Pons (tissue), 1 donor: ENCODE measurements around the gene PIK3R2.
"Not testable (repeated sequence)": the region's sequence is repeated elsewhere in the genome, so short reads cannot be mapped to it uniquely, and the experiment has no call there.

Source experiments
- DNase-seq: peaks from one replicate; pipeline ENCODE4 v3.0.0-alpha.2; 2016; ENCODE audit warnings: low spot score

The PIK3R2 gene

DNA sequence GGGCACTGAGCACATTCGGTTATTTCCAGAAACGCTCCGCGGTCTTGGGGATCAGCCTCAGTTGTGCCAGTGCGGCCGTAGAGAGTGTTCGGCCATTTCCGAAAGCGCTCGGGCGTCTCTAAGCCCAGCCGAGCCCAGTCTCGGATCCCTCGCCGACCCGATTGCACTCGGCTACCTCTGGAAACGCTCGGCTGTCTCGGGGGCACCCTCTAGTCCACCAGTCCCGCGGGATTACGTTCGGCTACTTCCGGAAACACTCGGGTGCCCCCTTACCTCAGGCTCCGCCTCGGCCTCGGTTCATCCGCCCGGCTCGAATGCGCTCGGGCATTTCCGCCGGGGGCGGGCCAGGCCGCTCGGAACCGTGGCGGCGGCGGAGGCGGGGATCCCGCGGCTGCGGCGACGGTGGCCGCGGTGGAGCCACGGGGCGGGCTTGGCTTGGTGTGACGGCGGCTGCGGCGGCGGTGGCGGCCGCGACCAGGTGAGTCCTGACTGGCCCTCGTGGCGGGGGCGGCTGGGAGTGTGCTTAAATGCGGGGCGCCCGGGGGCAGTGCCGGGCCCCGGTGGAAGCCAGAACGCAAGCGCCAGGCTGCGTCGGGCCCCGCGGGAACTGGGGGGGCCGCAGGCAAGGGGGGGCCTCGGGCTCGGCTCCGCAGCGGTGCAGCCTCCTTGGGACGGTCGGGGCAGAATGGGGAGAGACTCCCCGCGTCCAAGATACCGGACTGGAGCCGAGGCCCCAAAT, at the start of gene PIK3R2:
Gene PIK3R2, plus strand, starts transcription at position 347 of the 739 bp plus-strand sequence. CDS start 2,717 bp downstream, outside the sequence.
- peak; percentile 98 for DNase-seq

- DNase-seq = no peak
Measured at GRCh38 chr19:18104793-18105131, 48.2 kb upstream of the PIK3R2 start.

DNA sequence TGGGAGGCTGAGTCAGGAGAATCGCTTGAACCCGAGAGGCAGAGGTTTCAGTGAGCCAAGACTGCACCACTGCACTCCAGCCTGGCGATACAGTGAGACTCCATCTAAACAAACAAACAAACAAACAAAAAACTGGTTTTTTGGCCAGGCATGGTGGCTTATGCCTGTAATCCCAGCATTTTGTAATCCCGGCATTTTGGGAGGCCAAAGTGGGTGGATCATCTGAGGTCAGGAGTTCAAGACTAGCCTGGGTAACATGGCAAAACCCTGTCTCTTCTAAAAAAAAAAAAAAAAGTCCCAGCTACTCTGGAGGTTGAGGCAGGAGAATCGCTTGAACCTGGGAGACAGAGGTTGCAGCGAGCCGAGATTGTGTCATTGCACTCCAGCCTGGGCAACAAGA, 47.7 kb upstream of the PIK3R2 start:
- not testable (repeated sequence) for DNase-seq

GRCh38 chr19:18107235-18107634, 45.7 kb upstream of the PIK3R2 start:
- DNase-seq = no peak

DNA sequence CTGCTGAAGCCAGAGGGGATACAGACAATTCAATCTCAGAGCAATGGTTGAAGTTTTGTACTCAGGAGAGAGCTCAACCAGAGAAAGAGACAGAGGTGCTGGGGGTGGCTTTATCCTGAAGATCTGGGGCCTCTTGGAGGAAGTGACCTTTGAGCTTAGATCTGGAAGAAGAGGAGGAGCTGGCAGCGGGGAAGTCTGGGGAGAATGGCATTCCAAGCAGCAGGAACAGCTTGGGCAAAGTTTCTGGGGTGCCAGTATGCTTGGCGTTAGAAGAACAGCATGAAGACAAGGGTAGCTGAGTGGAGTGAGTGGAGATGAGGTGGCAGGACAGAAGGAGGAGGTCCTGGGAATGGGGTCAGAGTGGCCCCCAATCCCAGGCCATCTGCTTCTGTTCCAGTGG, 44.1 kb upstream of the PIK3R2 start:
- DNase-seq = no peak

- DNase-seq = no peak
Measured at GRCh38 chr19:18109341-18109732, 43.6 kb upstream of the PIK3R2 start.

- DNase-seq = no peak
Measured at GRCh38 chr19:18109733-18110608, 43.0 kb upstream of the PIK3R2 start.

- DNase-seq = no peak
Measured at GRCh38 chr19:18110609-18111232, 42.2 kb upstream of the PIK3R2 start.

GRCh38 chr19:18112989-18113478, 39.9 kb upstream of the PIK3R2 start:
- peak; percentile 91 for DNase-seq

DNA sequence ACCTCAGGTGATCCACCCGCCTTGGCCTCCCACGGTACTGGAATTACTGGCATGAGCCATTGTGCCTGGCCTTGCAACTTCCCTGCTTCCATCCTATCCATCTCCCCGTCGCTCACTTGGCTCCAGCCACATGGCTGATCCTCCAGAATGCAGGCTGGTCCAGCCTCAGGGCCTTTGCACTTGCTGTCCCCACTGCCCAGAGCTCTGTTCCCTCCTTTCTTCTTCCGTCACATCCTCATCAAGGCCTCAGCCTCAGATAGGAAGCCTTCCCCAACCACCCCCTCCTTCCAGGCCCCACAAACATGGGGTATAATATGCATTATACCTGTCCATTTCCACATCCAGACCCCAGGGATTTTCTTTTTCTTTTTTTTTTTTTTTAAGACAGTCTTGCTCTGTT, 39.1 kb upstream of the PIK3R2 start:
- DNase-seq = no peak

DNA sequence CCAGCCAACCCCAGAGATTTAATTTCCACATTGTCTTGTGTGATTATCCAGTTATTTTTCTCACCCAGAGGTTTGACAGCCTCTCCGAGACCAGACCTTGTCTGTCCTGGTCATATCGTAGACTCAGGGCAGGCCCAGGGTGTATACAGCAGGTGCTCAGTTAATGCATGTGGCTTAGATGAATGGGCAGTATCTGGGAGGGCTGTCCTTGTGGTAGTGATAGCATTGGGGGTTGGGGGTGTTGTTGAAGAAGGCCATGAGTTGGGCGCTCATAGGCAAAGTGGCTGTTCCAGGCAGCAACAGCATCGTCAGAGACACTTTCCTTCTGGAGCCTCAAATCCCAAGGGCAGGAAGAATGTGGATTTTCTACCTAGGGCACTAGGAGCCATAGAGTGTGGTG, 38.5 kb upstream of the PIK3R2 start:
- DNase-seq = no peak

DNA sequence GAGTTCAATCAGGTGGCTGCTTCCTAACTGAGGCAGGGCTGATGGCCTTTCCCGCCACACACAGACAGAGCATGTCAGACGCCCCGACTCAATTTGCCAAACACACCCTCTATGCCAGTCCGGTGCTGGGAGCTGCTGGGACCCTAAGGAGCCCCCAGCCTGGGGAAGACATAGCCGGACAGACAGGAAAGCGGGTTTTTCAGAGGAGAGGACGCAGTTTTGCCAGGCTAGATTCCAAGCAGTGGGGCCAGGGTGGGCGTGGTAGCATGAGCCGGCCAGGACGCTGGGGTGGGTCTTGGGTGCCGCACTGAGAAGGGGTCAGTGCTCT, 35.6 kb upstream of the PIK3R2 start:
- no peak for DNase-seq

- peak; percentile 82 for DNase-seq
Measured at GRCh38 chr19:18117692-18118378, 35.1 kb upstream of the PIK3R2 start.

DNA sequence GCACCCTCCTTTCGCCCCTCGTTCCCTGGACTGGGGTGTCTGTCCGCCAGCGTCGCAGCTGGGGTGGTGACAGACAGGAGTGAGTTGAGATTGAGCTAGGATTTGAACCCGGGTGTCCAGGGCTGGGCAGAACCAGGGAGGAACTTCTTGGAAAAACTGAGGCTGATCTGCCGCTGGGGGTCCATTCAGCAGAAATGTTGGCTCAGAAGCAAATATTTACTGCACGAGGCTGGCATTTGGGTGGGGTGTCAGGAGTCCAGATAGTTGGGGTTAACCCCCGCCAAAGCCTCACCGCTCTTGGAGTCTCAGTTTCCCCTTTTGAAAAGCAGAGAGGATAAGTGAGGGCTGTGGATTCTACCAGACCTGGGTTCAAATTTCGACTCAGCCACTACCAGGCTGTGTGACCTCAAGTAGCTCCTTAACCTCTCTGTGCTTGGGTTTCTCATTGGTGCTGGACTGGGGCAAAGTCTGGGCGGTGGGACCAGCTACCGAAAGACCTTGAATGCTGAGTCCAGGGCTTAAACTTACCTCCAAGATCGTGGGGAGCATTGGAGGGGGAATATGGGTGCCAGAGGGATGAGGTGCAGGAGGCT, 34.4 kb upstream of the PIK3R2 start:
- no peak for DNase-seq

DNA sequence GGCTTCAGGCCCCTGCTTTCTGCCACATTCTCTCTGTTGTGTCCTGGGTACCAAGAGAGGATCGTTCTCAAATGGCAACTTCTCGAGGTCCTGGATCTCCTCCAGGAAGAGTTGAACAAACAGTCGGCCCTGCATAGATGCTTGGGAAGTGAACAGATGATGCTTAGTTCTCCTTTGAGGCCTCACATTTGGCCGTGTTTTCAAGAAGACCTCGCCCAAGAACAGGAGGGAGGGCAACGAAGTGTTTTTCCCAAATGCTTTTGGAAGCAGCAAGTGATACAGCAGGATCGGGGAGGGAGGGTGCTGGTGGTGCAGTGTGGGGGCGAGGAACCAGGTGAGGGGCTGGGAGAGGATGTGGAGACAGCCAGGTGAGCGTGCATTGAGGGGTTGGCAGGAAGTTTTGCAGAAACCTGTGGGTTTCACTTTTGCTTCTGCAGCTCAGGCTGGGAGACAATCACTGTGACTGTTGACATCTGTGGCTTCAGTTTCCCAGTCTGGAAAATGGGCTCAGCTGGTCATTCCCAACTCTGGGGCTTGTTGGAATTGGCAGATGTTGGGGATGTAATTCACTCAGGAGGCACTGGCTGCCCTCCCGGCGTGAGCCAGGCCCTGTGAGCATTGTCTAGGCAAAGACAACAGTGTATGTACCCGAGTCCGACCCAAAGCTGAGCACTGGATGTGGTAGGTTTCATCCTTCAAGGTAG, 33.8 kb upstream of the PIK3R2 start:
- no peak for DNase-seq

GRCh38 chr19:18119717-18120105, 33.3 kb upstream of the PIK3R2 start:
- no peak for DNase-seq

DNA sequence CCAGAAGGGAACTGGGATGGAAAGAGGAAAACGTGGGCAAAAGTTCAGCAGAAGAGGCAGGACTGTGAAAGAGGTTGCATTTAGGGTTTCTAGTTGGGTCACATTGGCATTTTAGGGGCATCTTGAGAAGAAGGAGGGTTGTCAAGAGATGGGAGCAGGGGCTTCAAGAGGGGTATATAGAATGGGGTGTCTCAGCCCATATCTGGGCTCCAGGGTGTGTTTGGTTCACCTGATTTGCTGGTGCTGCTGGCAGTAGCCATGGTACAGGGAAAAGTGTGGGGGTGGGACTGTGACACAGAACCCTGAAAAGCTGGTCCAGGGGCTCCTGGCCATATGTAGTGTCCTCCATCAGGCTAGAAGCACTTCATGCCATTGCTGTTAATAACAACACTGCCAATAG, 32.8 kb upstream of the PIK3R2 start:
- DNase-seq = no peak

- DNase-seq = no peak
Measured at GRCh38 chr19:18121166-18121565, 31.8 kb upstream of the PIK3R2 start.

- DNase-seq = no peak
Measured at GRCh38 chr19:18122424-18122823, 30.5 kb upstream of the PIK3R2 start.

DNA sequence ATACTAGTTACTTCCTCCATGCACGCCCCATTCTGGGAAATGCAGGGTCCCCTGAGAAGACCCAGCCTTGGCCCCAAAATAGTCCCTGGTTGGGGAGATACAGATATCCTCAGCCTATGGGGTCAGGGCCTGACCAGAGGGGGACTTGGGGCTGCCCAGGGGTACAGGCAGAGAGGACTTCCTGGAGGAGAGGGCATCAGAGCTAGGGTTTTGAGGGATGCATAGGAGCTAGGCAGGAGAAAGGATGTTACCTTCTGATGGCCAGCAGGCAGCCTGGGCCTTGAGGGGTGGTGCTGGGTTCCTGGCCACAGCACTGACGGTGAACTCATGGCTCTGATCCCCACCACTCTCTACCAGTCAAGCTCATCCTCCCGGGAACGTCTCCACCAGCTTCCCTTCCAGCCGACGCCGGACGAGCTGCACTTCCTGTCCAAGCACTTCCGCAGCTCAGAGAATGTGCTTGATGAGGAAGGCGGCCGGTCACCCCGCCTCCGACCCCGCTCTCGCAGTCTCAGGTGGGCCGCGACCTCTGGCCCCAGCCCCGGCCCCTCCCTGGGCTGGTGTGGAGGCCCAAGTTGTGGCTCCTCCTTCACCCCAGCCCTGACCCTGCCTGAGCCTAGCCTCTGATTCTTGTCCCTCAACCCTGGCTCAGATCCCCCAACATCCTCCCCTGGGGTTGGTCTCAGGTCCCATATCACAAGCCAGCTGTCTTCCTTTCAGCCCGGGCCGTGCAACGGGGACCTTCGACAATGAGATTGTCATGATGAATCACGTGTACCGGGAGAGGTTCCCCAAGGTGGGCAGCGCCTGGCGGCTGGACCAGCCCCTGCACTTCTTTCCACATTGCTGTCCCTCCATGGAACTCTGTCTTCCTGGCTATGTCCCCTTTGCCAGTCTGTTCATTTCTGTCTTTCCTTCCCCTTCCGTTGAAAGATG, 29.8 kb upstream of the PIK3R2 start:
- DNase-seq = no peak
